GM04503 (cell line): ENCODE measurements around the gene SELENOF.
"Not testable (repeated sequence)": the region's sequence is repeated elsewhere in the genome, so short reads cannot be mapped to it uniquely, and the experiment has no call there.

ENCODE experiments used
- DNase-seq: peaks from one replicate; pipeline ENCODE4 v3.0.0-alpha.2; 2012; ENCODE audit warnings: low read depth

Gene SELENOF

GRCh38 chr1:86915737-86916235 lies 1.9 kb upstream of the SELENOF start:
- no peak for DNase-seq

DNA sequence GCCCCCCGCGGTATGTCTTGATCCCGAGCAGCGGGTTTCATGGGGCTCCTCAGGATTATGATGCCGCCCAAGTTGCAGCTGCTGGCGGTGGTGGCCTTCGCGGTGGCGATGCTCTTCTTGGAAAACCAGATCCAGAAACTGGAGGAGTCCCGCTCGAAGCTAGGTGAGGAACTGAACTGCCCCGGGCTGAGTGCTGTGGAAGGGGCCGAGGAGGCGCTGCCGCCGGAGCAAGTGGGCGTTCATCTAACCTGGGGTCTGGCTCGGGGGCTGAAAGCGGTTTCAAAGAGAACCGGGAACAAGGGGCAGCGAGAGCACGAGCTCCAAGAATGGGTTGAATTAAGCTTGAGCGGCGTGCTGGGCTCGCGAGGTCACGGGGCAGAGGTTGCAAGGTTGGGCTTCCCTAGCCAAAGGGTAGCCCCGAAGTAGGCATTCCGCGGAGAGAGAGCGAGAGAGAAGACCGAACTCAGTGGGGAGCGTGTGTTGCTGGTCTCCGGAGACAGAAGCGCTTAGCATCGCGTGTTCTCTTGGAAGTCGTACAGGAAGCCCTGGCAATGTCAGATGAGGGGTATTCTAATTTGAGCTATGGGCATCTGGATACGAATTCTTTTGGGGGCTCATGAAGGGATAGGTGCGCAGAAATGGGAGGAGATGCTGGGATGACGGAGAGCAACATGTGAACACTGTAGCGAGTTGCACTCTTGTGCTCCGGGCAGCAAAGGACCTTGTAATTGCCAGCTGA lies 1.2 kb upstream of the SELENOF start:
- DNase-seq, result peak; percentile 28

GRCh38 chr1:86914601-86914997 lies 673 bp upstream of the SELENOF start, which contains the start of gene HS2ST1:
Gene HS2ST1, plus strand, starts transcription at chr1:86914635.
- no peak for DNase-seq

DNA sequence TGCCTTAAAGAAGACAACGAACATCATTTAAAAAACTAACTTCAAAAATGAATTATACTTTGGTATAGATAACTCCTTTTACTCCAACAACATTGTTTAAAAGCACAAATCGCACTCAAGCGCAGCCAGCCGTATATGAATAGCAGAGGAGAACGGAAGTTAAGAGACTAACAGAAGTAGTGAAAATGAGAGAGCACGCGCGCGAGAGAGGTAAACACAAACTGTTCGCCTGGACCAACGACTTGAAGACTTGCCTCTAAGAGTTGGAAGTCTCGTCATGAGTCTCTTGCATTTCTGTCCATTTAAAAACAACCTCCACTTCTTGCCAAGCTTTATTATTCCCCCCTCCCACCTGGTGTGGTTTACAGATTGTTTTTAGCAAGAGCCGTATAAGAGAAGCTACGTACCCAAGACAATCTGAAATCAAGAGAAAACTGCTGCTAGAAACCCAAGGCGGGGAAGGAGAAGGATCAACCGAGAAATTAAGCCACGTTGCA lies 479 bp downstream of the SELENOF start:
- no peak for DNase-seq

DNA sequence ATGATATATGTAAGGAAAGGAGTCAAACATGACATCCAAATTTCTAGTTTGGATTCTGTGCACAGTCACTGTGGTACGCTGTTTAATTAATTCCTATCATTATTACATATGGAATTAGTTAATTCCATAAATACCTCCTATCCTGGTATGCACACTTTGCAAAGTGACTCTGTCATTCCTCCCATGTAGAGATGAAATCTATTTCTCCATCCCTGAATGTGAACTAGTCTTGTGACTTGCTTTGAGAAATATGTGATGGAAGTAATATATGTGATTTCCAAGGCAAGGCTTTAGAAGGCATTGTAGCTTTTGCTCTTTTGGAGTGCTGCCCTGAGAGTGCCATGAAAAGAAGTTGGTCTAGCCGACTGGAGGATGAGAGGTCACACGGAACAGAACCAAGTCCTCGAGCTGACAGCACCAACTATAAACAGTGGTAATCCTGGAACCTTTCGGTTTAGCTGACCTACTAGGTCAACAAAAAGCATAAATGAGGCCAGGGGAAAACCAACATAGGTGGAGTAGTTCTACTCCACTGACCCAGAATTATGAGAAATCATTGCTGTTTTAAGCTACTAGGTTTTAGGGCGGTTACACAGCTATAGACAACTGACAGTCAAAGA lies 1.5 kb downstream of the SELENOF start:
- DNase-seq, result no peak

DNA sequence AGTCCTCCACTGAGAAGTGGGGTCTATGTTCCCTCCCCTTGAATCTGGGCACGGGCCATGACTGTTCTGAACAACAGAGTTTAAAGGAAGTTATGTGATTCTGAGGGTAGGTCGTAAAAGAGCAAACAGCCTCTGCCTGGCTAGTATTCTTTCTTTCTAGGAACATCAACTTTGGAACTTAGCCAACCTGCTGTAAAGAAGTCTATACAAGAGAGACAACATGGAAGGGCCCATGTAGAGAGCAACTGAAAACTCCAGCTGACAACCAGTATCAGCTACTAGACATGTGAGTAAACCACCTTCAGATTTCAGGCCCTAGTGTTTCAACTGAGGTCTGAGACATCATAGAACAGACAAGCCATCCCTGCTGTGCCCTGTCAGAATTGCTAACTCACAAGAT lies 7.5 kb downstream of the SELENOF start:
- DNase-seq, result no peak

GRCh38 chr1:86905875-86906274 lies 8.1 kb downstream of the SELENOF start:
- DNase-seq, result no peak

- not testable (repeated sequence) for DNase-seq
These were observed 14.5 kb downstream of the SELENOF start for GRCh38 chr1:86899401-86899800.

DNA sequence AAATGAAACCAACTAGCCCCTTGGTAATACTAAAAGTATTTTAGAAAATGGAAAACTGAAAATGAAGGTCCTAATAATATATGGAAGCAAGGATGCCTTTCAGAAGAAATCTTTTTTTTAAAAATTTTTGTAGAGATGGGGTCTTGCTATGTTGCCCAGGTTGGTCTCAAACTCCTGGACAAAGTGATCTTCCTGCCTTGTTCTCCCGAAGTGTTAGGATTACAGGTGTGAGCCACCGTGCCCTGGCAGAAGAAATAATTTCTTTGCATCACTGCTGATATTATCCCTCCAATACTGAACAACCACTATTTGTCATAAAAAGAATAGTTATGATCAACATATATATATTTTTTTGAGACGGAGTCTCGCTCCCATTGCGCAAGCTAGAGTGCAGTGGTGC lies 25.6 kb downstream of the SELENOF start:
- no peak for DNase-seq

DNA sequence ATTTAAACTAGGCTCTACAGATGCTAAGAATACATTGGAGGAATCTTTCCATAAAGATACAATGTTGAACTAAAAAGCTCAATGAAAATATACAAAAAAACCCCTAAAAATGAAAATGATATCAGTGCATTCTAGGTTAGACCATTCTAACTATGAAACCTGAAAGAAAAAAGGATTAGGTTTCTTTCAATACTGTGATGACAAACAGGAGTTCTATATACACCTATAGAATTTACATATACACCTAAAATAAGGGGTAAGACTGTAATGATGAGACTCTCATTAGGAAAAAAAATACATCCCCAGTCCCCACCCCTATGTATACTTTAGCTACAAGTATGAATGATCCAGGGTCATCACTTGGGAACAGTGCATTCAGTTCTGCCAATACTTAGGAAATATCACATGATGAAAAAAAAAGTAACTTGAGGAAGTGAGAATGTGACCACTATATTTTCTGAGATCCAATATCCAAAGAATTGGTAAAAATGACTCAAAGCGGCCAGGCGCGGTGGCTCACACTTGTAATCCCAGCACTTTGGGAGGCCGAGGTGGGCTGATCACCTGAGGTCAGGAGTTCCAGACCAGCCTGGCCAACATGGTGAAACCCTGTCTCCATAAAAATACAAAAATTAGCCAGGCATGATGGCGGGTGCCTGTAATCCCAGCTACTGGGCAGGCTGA lies 26.3 kb downstream of the SELENOF start:
- no peak for DNase-seq

- no peak for DNase-seq
These were observed 38.2 kb downstream of the SELENOF start for GRCh38 chr1:86875722-86876121.

- DNase-seq, result no peak
These were observed 41.8 kb downstream of the SELENOF start for GRCh38 chr1:86872086-86872485.

DNA sequence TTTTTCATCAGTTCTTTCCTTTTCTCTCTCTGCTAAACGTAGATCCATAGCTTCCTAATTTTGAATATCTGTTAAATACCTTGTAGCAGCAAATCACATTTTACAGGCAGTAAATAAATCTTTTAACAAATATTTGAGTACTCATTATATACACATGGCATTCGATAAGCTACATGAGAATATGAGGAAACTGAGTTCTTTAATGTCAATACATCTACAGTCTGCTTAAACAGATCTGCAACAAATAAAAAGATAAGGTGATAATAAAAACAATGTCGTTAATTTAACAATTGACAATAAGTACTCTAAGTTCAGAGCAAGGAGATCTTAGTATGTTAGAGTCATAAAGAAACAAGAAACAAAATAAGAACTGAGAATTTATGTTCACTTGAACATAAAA lies 42.9 kb downstream of the SELENOF start:
- DNase-seq, result no peak

GRCh38 chr1:86868477-86868876 lies 45.4 kb downstream of the SELENOF start:
- DNase-seq, result no peak

- DNase-seq, result not testable (repeated sequence)
These were observed 46.6 kb downstream of the SELENOF start for GRCh38 chr1:86867278-86867677.

GRCh38 chr1:86866665-86867064 lies 47.3 kb downstream of the SELENOF start:
- DNase-seq, result peak; percentile 18

DNA sequence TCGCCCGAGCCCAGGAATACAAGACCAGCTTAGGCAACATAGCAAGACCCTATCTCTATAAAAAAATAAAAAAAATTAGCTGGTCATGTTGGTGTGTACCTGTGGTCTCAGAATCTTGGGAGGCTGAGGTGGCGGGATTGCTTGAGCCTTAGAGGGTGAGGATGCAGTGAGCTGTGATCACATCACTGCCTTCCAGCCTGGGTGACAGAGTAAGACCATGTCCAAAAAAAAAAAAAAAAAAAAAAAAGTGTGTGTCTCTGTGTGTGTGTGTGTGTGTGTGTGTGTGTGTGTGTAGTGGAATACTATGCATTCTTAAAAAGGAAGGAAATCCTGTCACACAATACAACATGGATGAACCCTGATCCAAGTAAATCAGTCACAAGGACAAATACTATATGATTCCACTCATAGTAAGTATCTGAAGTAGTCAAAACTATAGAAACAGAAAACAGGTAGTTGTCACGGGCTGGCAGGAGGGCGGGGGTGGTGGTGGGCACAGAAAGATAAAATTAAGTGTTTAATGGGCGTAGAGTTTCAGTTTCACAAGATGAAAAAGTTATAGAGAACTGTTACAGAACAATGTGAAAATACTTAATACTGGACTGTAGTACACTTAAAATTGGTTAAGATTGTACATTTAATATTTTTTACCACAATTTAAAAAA lies 47.8 kb downstream of the SELENOF start:
- DNase-seq, result no peak

DNA sequence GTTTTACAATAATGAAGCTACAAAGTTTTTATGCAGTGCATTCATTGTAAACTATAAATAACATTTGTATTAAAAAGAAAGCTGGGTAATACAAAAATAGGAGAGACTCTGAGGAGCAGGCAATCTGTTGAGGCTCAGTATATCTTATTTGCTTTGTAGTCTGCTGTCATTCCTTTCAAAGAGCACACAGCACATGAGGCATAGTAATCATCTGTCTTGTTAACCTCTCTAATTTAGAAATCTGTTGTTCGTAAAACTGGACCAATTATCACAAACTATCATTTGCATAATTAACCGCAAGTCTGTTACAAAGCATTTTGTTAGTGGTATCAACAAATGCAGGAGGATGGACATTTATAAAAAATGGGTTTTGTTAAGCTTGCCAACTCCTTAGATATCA lies 51.0 kb downstream of the SELENOF start:
- no peak for DNase-seq

- DNase-seq, result no peak
These were observed 52.5 kb downstream of the SELENOF start for GRCh38 chr1:86861424-86861823.

GRCh38 chr1:86860424-86860823 lies 53.5 kb downstream of the SELENOF start:
- DNase-seq, result no peak

GRCh38 chr1:86860020-86860419 lies 53.9 kb downstream of the SELENOF start:
- DNase-seq, result no peak

DNA sequence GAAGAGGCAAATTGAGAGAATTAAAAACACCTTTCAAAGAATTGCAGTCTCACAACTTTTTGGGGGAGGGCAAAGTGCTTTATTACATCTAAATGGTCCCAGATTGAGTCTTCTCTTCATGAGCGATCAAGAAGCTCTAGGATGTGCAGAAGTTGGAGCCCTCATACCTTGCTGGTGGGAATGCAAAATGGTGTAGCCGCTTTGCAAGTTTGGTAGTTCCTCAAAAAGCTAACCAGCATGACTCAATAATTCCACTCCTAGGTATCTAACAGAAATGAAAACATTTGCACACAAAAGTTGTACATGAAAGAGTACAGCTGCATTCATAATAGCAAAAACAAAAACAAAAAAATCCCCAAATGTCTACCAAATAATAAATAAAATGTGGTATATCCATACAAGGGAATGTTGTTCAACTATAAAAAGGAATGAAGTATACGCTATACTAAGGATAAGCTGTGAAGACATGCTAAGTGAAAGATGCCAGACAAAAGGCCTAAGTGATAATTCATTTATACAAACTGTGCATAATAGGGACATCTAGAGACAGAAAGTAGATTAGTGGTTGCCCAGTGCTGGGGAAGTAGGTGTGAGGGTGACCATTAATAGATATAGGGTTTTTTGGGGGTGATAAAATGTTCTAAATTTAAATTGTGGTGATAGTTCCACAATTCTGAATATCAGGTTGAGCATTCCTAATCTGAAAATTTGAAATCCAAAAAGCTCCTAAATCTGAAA lies 55.2 kb downstream of the SELENOF start:
- no peak for DNase-seq
